Measurements from ENCODE around the gene LAMA4.

The LAMA4 gene

GRCh38 chr6:112144145-112144926 is 110.0 kb downstream of the LAMA4 start:
- peak overlapping the region; percentile 21 for H3K4me3 ChIP-seq (ENCODE audit: low read depth, low read length)
- TF ChIP-seq CTCF (IDR thresholded peaks at IDR 0.05; ENCODE audit: insufficient read depth, low read length, missing control alignments) = no peak
- ChIA-PET POLR2A (interaction anchor here (0.6 kb wide), 1 partner anchor 169 kb away, joined by 3 read pairs; no protein-coding TSS in a partner anchor), CTCF (interaction anchor here (0.6 to 5.6 kb wide), 5 partner anchors 19 to 1045 kb away, joined by 3 to 41 read pairs (median 4); partner anchors contain the start of genes FAM229B and TUBE1)
- DNase-seq (ENCODE audit: low read depth, low spot score) = no peak

- no peak for TF ChIP-seq CTCF (IDR thresholded peaks at IDR 0.05; ENCODE audit: insufficient read depth, low read length, missing control alignments)
- H3K4me3 ChIP-seq (ENCODE audit: low read depth, low read length) = no peak overlapping the region
- ChIA-PET CTCF (no interaction called here), POLR2A (no interaction called here)
- DNase-seq (ENCODE audit: low read depth, low spot score) = no peak
These were observed 112.7 kb downstream of the LAMA4 start for GRCh38 chr6:112141707-112142106.

GRCh38 chr6:112139052-112139451 is 115.3 kb downstream of the LAMA4 start:
- H3K4me3 ChIP-seq (ENCODE audit: low read depth, low read length) = no peak overlapping the region
- ChIA-PET CTCF (no interaction called here), POLR2A (no interaction called here)
- no peak for DNase-seq (ENCODE audit: low read depth, low spot score)
- no peak for TF ChIP-seq CTCF (IDR thresholded peaks at IDR 0.05; ENCODE audit: insufficient read depth, low read length, missing control alignments)

GRCh38 chr6:112130878-112131277 is 123.5 kb downstream of the LAMA4 start:
- TF ChIP-seq CTCF (IDR thresholded peaks at IDR 0.05; ENCODE audit: insufficient read depth, low read length, missing control alignments) = no peak
- CTCF ChIA-PET = interaction anchor here (1.3 to 3.1 kb wide), 2 partner anchors 31 to 44 kb away, joined by 5 to 11 read pairs; partner anchors contain the start of genes FAM229B and TUBE1
- no peak for DNase-seq (ENCODE audit: low read depth, low spot score)

GRCh38 chr6:112128208-112128607 is 126.2 kb downstream of the LAMA4 start:
- POLR2A ChIA-PET = no interaction called here
- no peak for TF ChIP-seq CTCF (IDR thresholded peaks at IDR 0.05; ENCODE audit: insufficient read depth, low read length, missing control alignments)
- CTCF ChIA-PET = interaction anchor here (1.3 to 3.1 kb wide), 2 partner anchors 41 to 53 kb away, joined by 3 to 11 read pairs; partner anchors contain the start of genes FAM229B and TUBE1

More at GRCh38 chr6:112130878-112131277, 123.5 kb downstream of the LAMA4 start:
- no peak overlapping the region for H3K4me3 ChIP-seq (ENCODE audit: low read depth, low read length)
- POLR2A ChIA-PET = no interaction called here

GRCh38 chr6:112123982-112124381 is 130.4 kb downstream of the LAMA4 start:
- ChIA-PET CTCF (interaction anchor here (1.7 kb wide), 1 partner anchor 38 kb away, joined by 3 read pairs; no protein-coding TSS in a partner anchor), POLR2A (no interaction called here)
- no peak overlapping the region for H3K4me3 ChIP-seq (ENCODE audit: low read depth, low read length)
- DNase-seq (ENCODE audit: low read depth, low spot score) = no peak
- TF ChIP-seq CTCF (IDR thresholded peaks at IDR 0.05; ENCODE audit: insufficient read depth, low read length, missing control alignments) = no peak

More at GRCh38 chr6:112128208-112128607, 126.2 kb downstream of the LAMA4 start:
- H3K4me3 ChIP-seq (ENCODE audit: low read depth, low read length) = no peak overlapping the region
- no peak for DNase-seq (ENCODE audit: low read depth, low spot score)

Data from AG04449 (cell line).